DND-41 (cell line): ENCODE data around the gene EMC8.

Experiments used
- ATAC-seq: fragments of 200-7000 bp; cut with Tn5 transposase; 3 replicates; pipeline ENCODE4 v1.9.1; 2021; ENCODE audit warnings: low read depth; ENCODE audit not compliant: insufficient read depth
- DNase-seq: peaks from one replicate; pipeline ENCODE4 v3.0.0-alpha.2; 2020
- H2AFZ ChIP-seq: 2 replicates; pipeline ENCODE4 v1.6.0; 2012; ENCODE audit warnings: low read depth, low read length
- H3K27ac ChIP-seq: 2 replicates; pipeline ENCODE4 v1.5.1; 2012; ENCODE audit warnings: low read length, inconsistent platforms
- H3K27me3 ChIP-seq: fragments of 200-600 bp; sonication (generic); 2 replicates; pipeline ENCODE4 v1.6.0; 2012; ENCODE audit warnings: low read length, mild to moderate bottlenecking, inconsistent platforms; ENCODE audit not compliant: insufficient read depth, poor library complexity
- H3K36me3 ChIP-seq: 2 replicates; pipeline ENCODE4 v1.5.1; 2012; ENCODE audit warnings: low read length, inconsistent platforms; ENCODE audit not compliant: insufficient read depth
- H3K4me1 ChIP-seq: 2 replicates; pipeline ENCODE4 v1.5.1; 2012; ENCODE audit warnings: mild to moderate bottlenecking, low read length; ENCODE audit not compliant: insufficient read depth
- H3K4me2 ChIP-seq: 2 replicates; pipeline ENCODE4 v1.6.0; 2012; ENCODE audit warnings: mild to moderate bottlenecking, moderate library complexity, low read length, inconsistent platforms; ENCODE audit not compliant: insufficient read depth
- H3K4me3 ChIP-seq, 2 experiments: fragments of 200-600 bp in 1 of 2; shearing (Covaris generic) in 1 of 2; 2 replicates each; pipeline ENCODE4 v1.5.1; 2012 to 2016; ENCODE audit warnings: inconsistent platforms in 2 of 2, low read length in 2 of 2, mild to moderate bottlenecking in 2 of 2, low read depth in 1 of 2, moderate library complexity in 1 of 2
- H3K79me2 ChIP-seq: 2 replicates; pipeline ENCODE4 v1.6.0; 2012; ENCODE audit warnings: low read length, inconsistent platforms; ENCODE audit not compliant: insufficient read depth
- H3K9ac ChIP-seq: 2 replicates; pipeline ENCODE4 v1.6.0; 2012; ENCODE audit warnings: low read depth, mild to moderate bottlenecking, inconsistent platforms, low read length, moderate library complexity
- H3K9me3 ChIP-seq: 2 replicates; pipeline ENCODE4 v1.5.1; 2012; ENCODE audit warnings: low read length, moderate library complexity, mild to moderate bottlenecking, inconsistent platforms; ENCODE audit not compliant: insufficient read depth, severe bottlenecking
- H4K20me1 ChIP-seq: 2 replicates; pipeline ENCODE4 v1.6.0; 2012; ENCODE audit warnings: low read length; ENCODE audit not compliant: insufficient read depth
- EZH2 ChIP-seq: IDR thresholded peaks from 3 replicates; pipeline ENCODE4 v1.6.1; 2012; ENCODE audit warnings: borderline replicate concordance, low read depth, mild to moderate bottlenecking, moderate library complexity, low read length, inconsistent platforms; ENCODE audit not compliant: severe bottlenecking
- TF ChIP-seq, protein P1 (sequence below): IDR thresholded peaks from 2 replicates; pipeline ENCODE4 v1.5.1; 2012; ENCODE audit warnings: borderline replicate concordance, low read length, moderate library complexity, mild to moderate bottlenecking; ENCODE audit not compliant: poor library complexity, severe bottlenecking; ENCODE audit errors: extremely low read depth

EMC8 gene

DNA sequence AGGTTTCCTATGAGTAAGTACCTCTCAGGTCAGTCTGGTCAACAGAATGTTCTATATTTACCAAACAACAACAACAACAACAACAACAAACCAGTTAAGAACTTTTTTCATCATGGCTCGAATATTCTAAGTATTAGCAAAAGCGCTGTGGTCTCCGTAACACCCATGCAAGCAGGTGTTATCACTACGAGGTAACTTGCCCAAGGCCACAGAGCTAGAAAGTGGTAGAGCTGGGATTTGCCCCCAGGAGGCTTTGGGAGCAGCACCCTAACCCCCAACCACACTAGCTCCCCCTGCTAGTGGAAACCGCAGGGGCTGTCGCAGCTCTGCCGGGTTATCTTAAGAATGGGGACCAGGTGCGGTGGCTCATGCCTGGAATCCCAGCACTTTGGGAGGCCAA, 24.5 kb downstream of the EMC8 start:
- H3K36me3 ChIP-seq: peaks cover 41% of the 10 kb centered on the region

GRCh38 chr16:85774136-85774535, 25.2 kb downstream of the EMC8 start:
- ATAC-seq: no peak
- TF ChIP-seq EZH2: no peak
- TF ChIP-seq, protein P1, sequence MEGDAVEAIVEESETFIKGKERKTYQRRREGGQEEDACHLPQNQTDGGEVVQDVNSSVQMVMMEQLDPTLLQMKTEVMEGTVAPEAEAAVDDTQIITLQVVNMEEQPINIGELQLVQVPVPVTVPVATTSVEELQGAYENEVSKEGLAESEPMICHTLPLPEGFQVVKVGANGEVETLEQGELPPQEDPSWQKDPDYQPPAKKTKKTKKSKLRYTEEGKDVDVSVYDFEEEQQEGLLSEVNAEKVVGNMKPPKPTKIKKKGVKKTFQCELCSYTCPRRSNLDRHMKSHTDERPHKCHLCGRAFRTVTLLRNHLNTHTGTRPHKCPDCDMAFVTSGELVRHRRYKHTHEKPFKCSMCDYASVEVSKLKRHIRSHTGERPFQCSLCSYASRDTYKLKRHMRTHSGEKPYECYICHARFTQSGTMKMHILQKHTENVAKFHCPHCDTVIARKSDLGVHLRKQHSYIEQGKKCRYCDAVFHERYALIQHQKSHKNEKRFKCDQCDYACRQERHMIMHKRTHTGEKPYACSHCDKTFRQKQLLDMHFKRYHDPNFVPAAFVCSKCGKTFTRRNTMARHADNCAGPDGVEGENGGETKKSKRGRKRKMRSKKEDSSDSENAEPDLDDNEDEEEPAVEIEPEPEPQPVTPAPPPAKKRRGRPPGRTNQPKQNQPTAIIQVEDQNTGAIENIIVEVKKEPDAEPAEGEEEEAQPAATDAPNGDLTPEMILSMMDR: no peak

More for the DNA sequence above, 24.5 kb downstream of the EMC8 start:
- ATAC-seq: no peak
- no peak overlapping the region for H3K4me3 ChIP-seq
- no peaks in the 10 kb centered on the region for H3K79me2 ChIP-seq
- no peak for DNase-seq
- 0 out of 2 replicates have a peak, but pooled peaks cover 2% of the 10 kb centered on the region for H4K20me1 ChIP-seq
- no peaks in the 10 kb centered on the region for H3K27me3 ChIP-seq
- H3K4me1 ChIP-seq: no peaks in the 10 kb centered on the region
- H2AFZ ChIP-seq: no peak overlapping the region
- H3K9ac ChIP-seq: no peak overlapping the region
- H3K9me3 ChIP-seq: no peaks in the 10 kb centered on the region
- TF ChIP-seq, protein P1: no peak
- H3K4me2 ChIP-seq: no peak overlapping the region
- H3K27ac ChIP-seq: no peak overlapping the region

GRCh38 chr16:85773044-85773443, 26.3 kb downstream of the EMC8 start:
- DNase-seq: no peak
- Histone ChIP-seq H4K20me1 (no peaks in the 10 kb centered on the region), H3K4me3 (no peak overlapping the region), H3K9me3 (no peaks in the 10 kb centered on the region), H3K9ac (no peak overlapping the region), H2AFZ (no peak overlapping the region), H3K27me3 (no peaks in the 10 kb centered on the region), H3K79me2 (no peaks in the 10 kb centered on the region), H3K4me1 (no peaks in the 10 kb centered on the region), H3K36me3 (peaks cover 23% of the 10 kb centered on the region), H3K4me2 (no peak overlapping the region), H3K27ac (no peak overlapping the region)
- TF ChIP-seq, protein P1: no peak
- no peak for TF ChIP-seq EZH2
- ATAC-seq: no peak

More at GRCh38 chr16:85774136-85774535, 25.2 kb downstream of the EMC8 start:
- H3K9ac ChIP-seq: no peak overlapping the region
- no peak overlapping the region for H3K4me2 ChIP-seq
- no peak for DNase-seq
- H3K4me3 ChIP-seq: no peak overlapping the region
- H3K79me2 ChIP-seq: no peaks in the 10 kb centered on the region
- no peaks in the 10 kb centered on the region for H3K9me3 ChIP-seq
- H3K27ac ChIP-seq: no peak overlapping the region
- H2AFZ ChIP-seq: no peak overlapping the region
- H4K20me1 ChIP-seq: no peaks in the 10 kb centered on the region
- H3K4me1 ChIP-seq: no peaks in the 10 kb centered on the region
- peaks cover 34% of the 10 kb centered on the region for H3K36me3 ChIP-seq
- no peaks in the 10 kb centered on the region for H3K27me3 ChIP-seq

- no peaks in the 10 kb centered on the region for H3K79me2 ChIP-seq
- no peak overlapping the region for H3K4me3 ChIP-seq
- H3K4me2 ChIP-seq: no peak overlapping the region
- 0 out of 2 replicates have a peak, but pooled peaks cover 4% of the 10 kb centered on the region for H4K20me1 ChIP-seq
- no peaks in the 10 kb centered on the region for H3K4me1 ChIP-seq
- no peak for DNase-seq
- H3K9ac ChIP-seq: no peak overlapping the region
- no peak for TF ChIP-seq EZH2
- TF ChIP-seq, protein P1: no peak
- peaks cover 5% of the 10 kb centered on the region; the same call in 1 of the 2 replicates for H3K36me3 ChIP-seq
- H2AFZ ChIP-seq: no peak overlapping the region
- no peaks in the 10 kb centered on the region for H3K27me3 ChIP-seq
- H3K9me3 ChIP-seq: no peaks in the 10 kb centered on the region
- H3K27ac ChIP-seq: no peak overlapping the region
- no peak for ATAC-seq
Observed at GRCh38 chr16:85770741-85771140, 28.6 kb downstream of the EMC8 start.
